Upper lobe of right lung (tissue), 1 donor: ENCODE measurements around the gene ADGRL3. TPM values are rescaled to one million over a fixed set of nuclear protein-coding genes. Genes with fewer than 3 reads are reported as not detected.
"Not testable (repeated sequence)": the region's sequence is repeated elsewhere in the genome, so short reads cannot be mapped to it uniquely, and the experiment has no call there.

Source experiments
- ATAC-seq: fragments of 200-7000 bp; cut with Tn5 transposase; one replicate; pipeline ENCODE4 v1.9.1; 2020; ENCODE audit warnings: mild to moderate bottlenecking, moderate library complexity
- DNase-seq: peaks from one replicate; pipeline ENCODE4 v3.0.0-alpha.2; 2020
- H3K27ac ChIP-seq: fragments of 200-600 bp; one replicate; pipeline ENCODE4 v1.8.0; 2022
- H3K27me3 ChIP-seq: fragments of 200-600 bp; one replicate; pipeline ENCODE4 v1.8.0; 2022; ENCODE audit warnings: mild to moderate bottlenecking
- H3K36me3 ChIP-seq: fragments of 200-600 bp; one replicate; pipeline ENCODE4 v1.8.0; 2022
- H3K4me1 ChIP-seq: fragments of 200-600 bp; one replicate; pipeline ENCODE4 v1.8.0; 2022
- H3K4me3 ChIP-seq: fragments of 200-600 bp; one replicate; pipeline ENCODE4 v1.8.0; 2022; ENCODE audit warnings: mild to moderate bottlenecking
- H3K9me3 ChIP-seq: fragments of 200-600 bp; one replicate; pipeline ENCODE4 v1.8.0; 2022
- CTCF ChIP-seq: fragments of 200-600 bp; IDR thresholded peaks from one replicate; pipeline ENCODE4 v1.8.0; 2022; ENCODE audit warnings: antibody characterized with exemption
- intact Hi-C: fragments of 100-400 bp; cut with DNase I; formaldehyde crosslinking; loops from one replicate; pipeline ENCODE4 v1.11.0; 2022
- total RNA-seq: library from RNA; stranded (reverse); fragmentation: NEBNext Ultra II Directional; extraction: Animal tissue kit (Norgen Biotek cat#: 25700); gene quantifications from one replicate; pipeline ENCODE4 v1.2.1, GENCODE V29; 2021
- donor health status: DM: no; HTN: yes; CAD: no; lungs with severe emphysema.

Gene ADGRL3
- total RNA-seq, 1 donor from 2014 or later, result 4.0 TPM

DNA sequence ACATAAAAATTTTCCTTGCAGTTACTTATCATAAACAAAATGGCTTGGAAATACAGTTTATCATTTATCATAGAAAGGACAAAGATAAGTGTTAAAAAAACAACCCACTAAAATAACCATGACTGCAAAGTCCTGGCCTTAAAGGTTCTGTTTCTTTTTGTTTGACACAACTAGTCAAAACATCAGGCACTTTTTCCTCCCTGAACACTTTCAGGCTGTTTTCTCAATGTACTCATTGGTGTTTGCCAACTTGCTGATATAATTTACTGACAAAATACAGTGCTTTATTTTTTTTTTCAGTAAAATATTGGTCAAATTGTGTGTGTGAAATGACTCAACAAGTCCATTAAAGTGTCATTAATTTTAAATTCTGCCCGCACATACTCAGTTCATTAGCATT lies 156.6 kb downstream of the ADGRL3 start:
- H3K27me3 ChIP-seq, result no peaks in the 10 kb centered on the region
- DNase-seq, result no peak
- no peaks in the 10 kb centered on the region for H3K36me3 ChIP-seq
- no peaks in the 10 kb centered on the region for H3K9me3 ChIP-seq
- no peaks in the 10 kb centered on the region for H3K4me1 ChIP-seq
- no peak overlapping the region for H3K27ac ChIP-seq
- no peak overlapping the region for H3K4me3 ChIP-seq
- ATAC-seq, result no peak
- intact Hi-C loops, result no loop called here
- TF ChIP-seq CTCF, result no peak

GRCh38 chr4:61359301-61359700 lies 159.2 kb downstream of the ADGRL3 start:
- DNase-seq (no peak), ATAC-seq (no peak)
- no peaks in the 10 kb centered on the region for H3K4me1 ChIP-seq
- H3K36me3 ChIP-seq, result no peaks in the 10 kb centered on the region
- no peaks in the 10 kb centered on the region for H3K9me3 ChIP-seq
- TF ChIP-seq CTCF, result no peak
- H3K4me3 ChIP-seq, result no peak overlapping the region
- intact Hi-C loops, result no loop called here
- H3K27ac ChIP-seq, result no peak overlapping the region
- H3K27me3 ChIP-seq, result no peaks in the 10 kb centered on the region

DNA sequence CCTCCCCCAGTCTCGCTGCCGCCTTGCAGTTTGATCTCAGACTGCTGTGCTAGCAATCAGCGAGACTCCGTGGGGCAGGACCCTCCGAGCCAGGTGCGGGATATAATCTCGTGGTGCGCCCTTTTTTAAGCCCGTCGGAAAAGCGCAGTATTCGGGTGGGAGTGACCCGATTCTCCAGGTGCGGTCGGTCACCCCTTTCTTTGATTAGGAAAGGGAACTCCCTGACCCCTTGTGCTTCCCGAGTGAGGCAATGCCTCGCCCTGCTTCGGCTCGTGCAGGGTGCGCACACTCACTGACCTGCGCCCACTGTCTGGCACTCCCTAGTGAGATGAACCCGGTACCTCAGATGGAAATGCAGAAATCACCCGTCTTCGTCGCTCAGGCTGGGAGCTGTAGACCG lies 172.7 kb downstream of the ADGRL3 start:
- not testable (repeated sequence) for DNase-seq

GRCh38 chr4:61373901-61374440 lies 173.8 kb downstream of the ADGRL3 start:
- no peaks in the 10 kb centered on the region for H3K36me3 ChIP-seq
- DNase-seq (no peak), ATAC-seq (no peak)
- no peaks in the 10 kb centered on the region for H3K9me3 ChIP-seq
- no peak overlapping the region for H3K4me3 ChIP-seq
- H3K27me3 ChIP-seq, result no peaks in the 10 kb centered on the region
- intact Hi-C loops, result no loop called here
- no peaks in the 10 kb centered on the region for H3K4me1 ChIP-seq
- H3K27ac ChIP-seq, result no peak overlapping the region
- no peak for TF ChIP-seq CTCF

More for the DNA sequence above, 172.7 kb downstream of the ADGRL3 start:
- H3K27me3 ChIP-seq, H3K9me3 ChIP-seq, H3K27ac ChIP-seq, ATAC-seq, intact Hi-C loops, H3K36me3 ChIP-seq, H3K4me1 ChIP-seq, H3K4me3 ChIP-seq: not testable (repeated sequence)

DNA sequence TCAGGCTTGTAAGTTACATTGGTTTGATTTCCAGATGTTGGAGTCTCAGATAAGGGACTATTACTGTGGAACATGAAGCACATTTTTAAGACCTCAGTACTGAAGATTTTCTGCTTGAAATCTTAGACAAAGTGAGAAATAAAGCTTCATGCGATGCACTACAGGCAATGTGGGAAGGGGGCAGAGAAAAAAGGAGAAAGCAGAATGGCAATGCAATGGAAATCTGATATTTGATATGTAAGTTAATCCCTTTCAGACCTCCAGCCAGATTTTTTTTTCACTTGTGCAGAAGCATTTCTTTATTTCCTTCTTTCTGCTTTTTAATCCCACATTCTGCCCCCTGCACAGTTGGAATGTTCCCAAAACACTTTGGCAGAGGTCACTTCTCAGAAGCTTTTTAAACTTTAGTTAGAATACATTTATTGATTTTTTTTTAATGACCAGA lies 174.3 kb downstream of the ADGRL3 start:
- no peak overlapping the region for H3K27ac ChIP-seq
- no peak overlapping the region for H3K4me3 ChIP-seq
- intact Hi-C loops, result no loop called here
- H3K27me3 ChIP-seq, result no peaks in the 10 kb centered on the region
- no peaks in the 10 kb centered on the region for H3K4me1 ChIP-seq
- DNase-seq, result no peak
- H3K9me3 ChIP-seq, result no peaks in the 10 kb centered on the region
- no peak for ATAC-seq
- no peak for TF ChIP-seq CTCF
- H3K36me3 ChIP-seq, result no peaks in the 10 kb centered on the region

GRCh38 chr4:61375301-61375700 lies 175.2 kb downstream of the ADGRL3 start:
- no peaks in the 10 kb centered on the region for H3K9me3 ChIP-seq
- no peaks in the 10 kb centered on the region for H3K4me1 ChIP-seq
- no peak overlapping the region for H3K27ac ChIP-seq
- DNase-seq, result no peak
- no peak overlapping the region for H3K4me3 ChIP-seq
- no peak for TF ChIP-seq CTCF
- H3K27me3 ChIP-seq, result no peaks in the 10 kb centered on the region
- H3K36me3 ChIP-seq, result no peaks in the 10 kb centered on the region
- intact Hi-C loops, result no loop called here
- ATAC-seq, result no peak
